GM18526 (cell line): ENCODE data around the gene INCENP.

Source experiments
- POLR2A ChIP-seq: IDR thresholded peaks from 3 replicates; pipeline ENCODE4 v1.6.1; 2011; ENCODE audit not compliant: insufficient read length; ENCODE audit errors: extremely low read depth

Gene INCENP

GRCh38 chr11:62172294-62172693 lies 48.5 kb downstream of the INCENP start:
- no peak for TF ChIP-seq POLR2A

GRCh38 chr11:62176766-62177165 lies 53.0 kb downstream of the INCENP start:
- no peak for TF ChIP-seq POLR2A

GRCh38 chr11:62179995-62180394 lies 56.2 kb downstream of the INCENP start:
- no peak for TF ChIP-seq POLR2A

- TF ChIP-seq POLR2A, result no peak
Measured at GRCh38 chr11:62181097-62181496, 57.3 kb downstream of the INCENP start.

- TF ChIP-seq POLR2A, result no peak
Measured at GRCh38 chr11:62182147-62182891, 58.5 kb downstream of the INCENP start.

GRCh38 chr11:62186195-62186594 lies 62.4 kb downstream of the INCENP start:
- TF ChIP-seq POLR2A, result no peak

GRCh38 chr11:62190011-62190410 lies 66.2 kb downstream of the INCENP start, which contains the start of gene SCGB1D1:
TSS of gene SCGB1D1 (plus strand) at chr11:62190216. CDS start at chr11:62190285, 69 bp downstream.
- TF ChIP-seq POLR2A, result no peak

- no peak for TF ChIP-seq POLR2A
Measured at GRCh38 chr11:62193952-62194351, 70.1 kb downstream of the INCENP start.

- TF ChIP-seq POLR2A, result no peak
Measured at GRCh38 chr11:62195945-62196344, 72.1 kb downstream of the INCENP start.

- no peak for TF ChIP-seq POLR2A
Measured at GRCh38 chr11:62201376-62201775, 77.6 kb downstream of the INCENP start.
